GM23248 (cell line): ENCODE results near the gene SERPINB3. TPM values are rescaled to one million over a fixed set of nuclear protein-coding genes. Genes with fewer than 3 reads are reported as not detected.

Experiments used
- DNase-seq: peaks from one replicate; pipeline ENCODE4 v3.0.0-alpha.2; 2015
- H2AFZ ChIP-seq: fragments of 200-600 bp; sonication (generic); 2 replicates; pipeline ENCODE4 v1.6.1; 2016; ENCODE audit warnings: antibody characterized with exemption
- H3F3A ChIP-seq: fragments of 200-600 bp; sonication (generic); 2 replicates; pipeline ENCODE4 v1.6.1; 2016; ENCODE audit warnings: mild to moderate bottlenecking, antibody characterized with exemption, mixed run types; ENCODE audit not compliant: insufficient read depth
- H3K27ac ChIP-seq: fragments of 200-600 bp; sonication (generic); 2 replicates; pipeline ENCODE4 v1.5.1; 2016; ENCODE audit warnings: mild to moderate bottlenecking
- H3K27me3 ChIP-seq: fragments of 200-600 bp; sonication (generic); replicated peaks from 2 replicates; pipeline ENCODE4 v1.6.1; 2016; ENCODE audit warnings: mild to moderate bottlenecking; ENCODE audit not compliant: insufficient read depth
- H3K36me3 ChIP-seq: fragments of 200-600 bp; sonication (generic); 2 replicates; pipeline ENCODE4 v1.6.1; 2016; ENCODE audit warnings: low read depth, mild to moderate bottlenecking
- H3K4me1 ChIP-seq: fragments of 200-600 bp; sonication (generic); 2 replicates; pipeline ENCODE4 v1.6.1; 2016; ENCODE audit warnings: mild to moderate bottlenecking; ENCODE audit not compliant: insufficient read depth
- H3K4me2 ChIP-seq: fragments of 200-600 bp; sonication (generic); one replicate; pipeline ENCODE4 v1.6.1; 2016; ENCODE audit warnings: mild to moderate bottlenecking; ENCODE audit not compliant: unreplicated experiment
- H3K4me3 ChIP-seq: fragments of 200-600 bp; sonication (generic); 2 replicates; pipeline ENCODE4 v1.5.1; 2016; ENCODE audit warnings: mild to moderate bottlenecking
- H3K79me2 ChIP-seq: fragments of 200-600 bp; sonication (generic); 2 replicates; pipeline ENCODE4 v1.6.1; 2016; ENCODE audit warnings: mild to moderate bottlenecking; ENCODE audit not compliant: insufficient read depth
- H3K9ac ChIP-seq: fragments of 200-600 bp; sonication (generic); 2 replicates; pipeline ENCODE4 v1.6.1; 2016; ENCODE audit warnings: mild to moderate bottlenecking
- H3K9me2 ChIP-seq: fragments of 200-600 bp; sonication (generic); 2 replicates; pipeline ENCODE4 v1.6.1; 2016; ENCODE audit warnings: mixed run types, mild to moderate bottlenecking, moderate library complexity; ENCODE audit not compliant: insufficient read depth
- H3K9me3 ChIP-seq: fragments of 200-600 bp; sonication (generic); one replicate; pipeline ENCODE4 v1.6.1; 2017; ENCODE audit warnings: low read depth
- H4K20me1 ChIP-seq: fragments of 200-600 bp; sonication (generic); 2 replicates; pipeline ENCODE4 v1.6.0; 2016; ENCODE audit not compliant: insufficient read depth
- EZH2 ChIP-seq: fragments of 200-600 bp; sonication (generic); IDR thresholded peaks from 2 replicates; pipeline ENCODE4 v1.6.1; 2018; ENCODE audit warnings: antibody characterized with exemption, mild to moderate bottlenecking; ENCODE audit not compliant: insufficient read depth, poor library complexity, severe bottlenecking
- EZH2phosphoT487 ChIP-seq: fragments of 200-600 bp; sonication (generic); IDR thresholded peaks from 2 replicates; pipeline ENCODE4 v1.6.1; 2018; ENCODE audit warnings: antibody characterized with exemption, moderate library complexity, mild to moderate bottlenecking, low read depth; ENCODE audit not compliant: insufficient read depth
- WGBS, 2 experiments: methylation state at CpG; one replicate each; pipeline ENCODE4 v1.1.6; 2015 to 2017; ENCODE audit warnings: low lambda C conversion rate in 2 of 2, low coverage in 1 of 2; ENCODE audit errors: missing lambda C conversion rate in 2 of 2; 5-methylcytosine and 5-hydroxymethylcytosine counted together
- in situ Hi-C: fragments of 300-500 bp; cut with MboI; formaldehyde crosslinking; loops from 2 replicates; pipeline ENCODE4 v1.15.0; 2020
- polyA plus RNA-seq: library from polyadenylated mRNA; unstranded; fragments of >200 nt; fragmentation: Nextera tagmentation; extraction: Ambion mirVana; gene quantifications from 2 replicates; pipeline ENCODE4 v1.2.1, GENCODE V29; 2016
- total RNA-seq: library from RNA; depleted of rRNA; stranded (reverse); fragments of >200 nt; shearing (Covaris generic); gene quantifications from 2 replicates; pipeline ENCODE4 v1.2.3, GENCODE V29; 2014

Gene SERPINB3
- total and polyA plus RNA-seq, 2 experiments from 2014 or later: 0.24 TPM; not detected in 1

- H2AFZ ChIP-seq: peak overlapping the region; percentile 26
- no peaks in the 10 kb centered on the region for H3K9me2 ChIP-seq
- H3K9ac ChIP-seq: no peak overlapping the region
- H3K27me3 ChIP-seq: no peaks in the 10 kb centered on the region
- no peak overlapping the region for H3K4me3 ChIP-seq
- no peak overlapping the region for H3K4me2 ChIP-seq
- in situ Hi-C loops: no loop called here
- no peaks in the 10 kb centered on the region for H3K79me2 ChIP-seq
- no peaks in the 10 kb centered on the region for H3K9me3 ChIP-seq
- no peak for TF ChIP-seq EZH2
- TF ChIP-seq EZH2phosphoT487: no peak
- peak; percentile 28 for DNase-seq
- H4K20me1 ChIP-seq: no peaks in the 10 kb centered on the region
- peaks cover 36% of the 10 kb centered on the region for H3F3A ChIP-seq
- 81 to 92% methylated on average over 2 of the region's 2 CpGs for WGBS, 2 experiments
- H3K4me1 ChIP-seq: peaks cover 48% of the 10 kb centered on the region
- peak overlapping the region; percentile 100 for H3K27ac ChIP-seq
- no peaks in the 10 kb centered on the region for H3K36me3 ChIP-seq
These were observed 20.0 kb upstream of the SERPINB3 start for GRCh38 chr18:63681449-63682340.

DNA sequence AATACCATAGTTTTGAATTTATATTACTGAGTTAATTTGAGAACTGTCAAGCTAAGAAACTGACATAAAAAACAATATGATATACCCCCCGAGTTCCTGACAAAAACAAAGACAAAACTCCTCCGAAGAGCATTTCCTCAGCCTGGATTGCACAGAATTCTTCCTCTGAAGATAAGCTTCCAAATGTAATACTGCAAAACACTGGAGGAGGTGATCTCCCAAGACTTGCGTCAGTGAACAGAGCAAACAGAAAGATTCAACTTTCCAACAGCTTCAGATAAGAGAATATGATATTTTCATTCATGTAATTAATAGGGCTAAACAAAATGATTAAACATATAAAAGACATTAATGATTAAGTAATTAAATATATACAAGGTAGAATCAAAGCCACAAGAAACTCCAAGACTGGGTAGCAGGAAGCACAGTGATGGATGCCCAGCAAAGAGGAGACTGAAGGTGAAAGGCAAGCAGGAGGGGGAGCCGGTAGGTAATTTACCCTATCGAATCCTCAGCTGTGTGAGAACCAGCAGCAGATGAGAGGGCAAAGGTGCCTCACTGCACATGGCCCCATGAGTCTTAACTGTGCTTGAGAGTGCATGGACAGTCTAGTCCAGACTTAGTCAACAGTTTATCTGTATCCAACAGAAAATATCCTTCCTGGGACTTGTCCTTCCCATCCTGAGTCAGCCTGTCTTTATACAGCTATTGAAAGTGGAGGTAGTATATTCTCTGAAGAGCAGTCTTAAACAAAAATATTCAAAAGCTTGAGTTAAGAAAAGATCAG lies 18.3 kb upstream of the SERPINB3 start:
- no peaks in the 10 kb centered on the region for H3K79me2 ChIP-seq
- in situ Hi-C loops: no loop called here
- no peaks in the 10 kb centered on the region for H3K36me3 ChIP-seq
- H3K4me3 ChIP-seq: no peak overlapping the region
- H3K4me2 ChIP-seq: no peak overlapping the region
- no peaks in the 10 kb centered on the region for H3K27me3 ChIP-seq
- H3K9me3 ChIP-seq: no peaks in the 10 kb centered on the region
- WGBS, 2 experiments: 66 to 67% methylated on average over 5 of the region's 5 CpGs
- no peaks in the 10 kb centered on the region for H4K20me1 ChIP-seq
- DNase-seq: no peak
- no peaks in the 10 kb centered on the region for H3K9me2 ChIP-seq
- no peak for TF ChIP-seq EZH2phosphoT487
- TF ChIP-seq EZH2: no peak
- peaks cover 46% of the 10 kb centered on the region for H3K4me1 ChIP-seq
- H2AFZ ChIP-seq: no peak overlapping the region
- H3F3A ChIP-seq: peaks cover 31% of the 10 kb centered on the region
- no peak overlapping the region for H3K9ac ChIP-seq
- no peak overlapping the region for H3K27ac ChIP-seq

DNA sequence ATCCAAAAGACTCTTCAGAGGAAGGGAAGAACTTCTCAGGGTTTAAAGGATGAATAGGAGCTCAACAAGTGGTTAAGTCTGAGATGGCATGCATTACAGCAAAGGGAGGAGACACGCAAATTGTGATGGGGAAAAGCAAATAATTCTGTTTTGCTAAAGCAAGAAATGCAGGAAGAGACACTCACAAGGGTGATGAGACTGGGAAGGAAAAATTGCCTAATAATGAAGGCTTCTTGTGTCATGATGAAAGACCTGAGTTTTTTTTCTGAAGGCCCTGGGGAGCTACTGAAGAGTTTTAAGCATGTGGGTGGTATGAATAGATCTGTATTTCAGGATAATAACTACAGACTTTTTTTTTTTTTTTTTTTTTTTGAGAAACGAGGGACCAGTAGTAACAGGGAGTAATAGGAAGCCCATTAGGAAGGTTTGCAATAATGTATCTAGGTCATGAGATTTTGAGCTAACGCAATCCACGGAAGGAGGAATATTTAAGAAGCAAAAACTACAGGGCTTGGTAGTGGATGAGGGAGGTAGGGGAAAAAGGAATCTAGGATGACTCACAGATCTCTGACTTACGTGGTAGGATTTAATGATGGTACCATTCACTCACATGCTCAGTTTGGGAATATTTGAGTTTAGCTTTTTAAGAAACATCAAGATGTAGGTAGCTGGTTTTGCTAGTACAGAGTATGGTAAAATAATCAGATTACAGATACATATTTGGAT lies 16.0 kb upstream of the SERPINB3 start:
- Histone ChIP-seq H3K4me1 (peaks cover 33% of the 10 kb centered on the region), H3K36me3 (no peaks in the 10 kb centered on the region), H3K27ac (peak overlapping the region; percentile 69), H3K9ac (peak overlapping the region; percentile 40), H3K79me2 (no peaks in the 10 kb centered on the region), H4K20me1 (no peaks in the 10 kb centered on the region), H3K4me2 (peak overlapping the region; percentile 33), H3K9me3 (no peaks in the 10 kb centered on the region), H3K4me3 (peak overlapping the region; percentile 10; the same call in 1 of the 2 replicates), H2AFZ (peak overlapping the region; percentile 50; the same call in 1 of the 2 replicates), H3K27me3 (no peaks in the 10 kb centered on the region), H3F3A (peaks cover 27% of the 10 kb centered on the region), H3K9me2 (no peaks in the 10 kb centered on the region)
- no peak for TF ChIP-seq EZH2
- TF ChIP-seq EZH2phosphoT487: no peak
- WGBS, 2 experiments: 27 to 45% methylated on average over 5 of the region's 5 CpGs
- peak; percentile 84 for DNase-seq
- in situ Hi-C loops: no loop called here
